Measurements from ENCODE around the gene JARID2.

JARID2 gene

DNA sequence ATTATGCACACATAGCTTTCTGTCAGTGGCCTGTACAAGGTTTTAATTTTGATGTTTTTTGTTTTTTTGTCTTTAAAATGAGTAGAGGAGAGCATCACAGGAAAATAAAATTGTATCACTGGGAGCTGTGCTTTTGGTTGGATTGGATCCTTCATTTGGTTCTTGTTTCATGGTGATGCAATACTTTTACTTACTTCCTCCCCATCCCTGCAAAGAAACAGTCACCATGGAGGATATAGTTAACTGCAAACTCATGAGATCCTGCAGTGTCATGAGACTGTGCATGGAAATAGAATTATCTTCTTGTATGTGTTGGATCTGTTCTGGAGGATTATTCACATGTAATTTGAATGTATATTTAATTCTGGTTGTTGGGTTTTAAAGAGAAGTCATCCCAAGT lies 122.3 kb downstream of the JARID2 start:
- no peak overlapping the region for H3K27ac Mint-ChIP-seq (ENCODE audit: low read depth)
- ATAC-seq (replicated peaks; ENCODE audit: extremely low read depth, poor library complexity, severe bottlenecking) (no peak), DNase-seq (ENCODE audit: low spot score in 2 of 2) (no peak)
- peaks cover 44% of the 10 kb centered on the region for H3K4me1 Mint-ChIP-seq
- no peak overlapping the region for H3K4me3 Mint-ChIP-seq
- H3K9me3 Mint-ChIP-seq = no peaks in the 10 kb centered on the region
- H3K27me3 Mint-ChIP-seq = no peaks in the 10 kb centered on the region
- peaks cover 3% of the 10 kb centered on the region for H3K36me3 Mint-ChIP-seq (ENCODE audit: insufficient read depth)

DNA sequence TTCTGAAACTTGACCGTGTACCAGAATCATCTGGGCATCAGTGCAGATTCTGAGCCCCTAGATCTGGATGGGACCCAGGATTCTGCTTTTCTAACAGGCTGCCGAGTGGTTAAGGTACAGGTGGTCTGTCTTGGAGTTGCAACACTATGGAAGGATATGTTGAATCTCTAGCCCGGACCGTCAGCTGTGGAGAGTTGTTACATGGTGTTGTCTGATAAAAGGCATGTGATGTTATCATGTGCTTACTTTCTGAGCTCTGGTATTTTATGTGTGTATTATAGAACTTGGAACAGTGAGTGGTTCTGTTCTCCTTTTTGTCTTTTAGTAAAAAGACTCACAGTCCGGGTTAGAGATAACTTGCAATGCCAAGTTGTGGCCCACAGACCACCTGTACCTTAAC lies 123.0 kb downstream of the JARID2 start:
- peaks cover 44% of the 10 kb centered on the region for H3K4me1 Mint-ChIP-seq
- no peak overlapping the region for H3K27ac Mint-ChIP-seq (ENCODE audit: low read depth)
- no peaks in the 10 kb centered on the region for H3K27me3 Mint-ChIP-seq
- H3K9me3 Mint-ChIP-seq = no peaks in the 10 kb centered on the region
- ATAC-seq (replicated peaks; ENCODE audit: extremely low read depth, poor library complexity, severe bottlenecking) (no peak), DNase-seq (ENCODE audit: low spot score in 2 of 2) (no peak)
- no peak overlapping the region for H3K4me3 Mint-ChIP-seq
- H3K36me3 Mint-ChIP-seq (ENCODE audit: insufficient read depth) = peaks cover 3% of the 10 kb centered on the region

DNA sequence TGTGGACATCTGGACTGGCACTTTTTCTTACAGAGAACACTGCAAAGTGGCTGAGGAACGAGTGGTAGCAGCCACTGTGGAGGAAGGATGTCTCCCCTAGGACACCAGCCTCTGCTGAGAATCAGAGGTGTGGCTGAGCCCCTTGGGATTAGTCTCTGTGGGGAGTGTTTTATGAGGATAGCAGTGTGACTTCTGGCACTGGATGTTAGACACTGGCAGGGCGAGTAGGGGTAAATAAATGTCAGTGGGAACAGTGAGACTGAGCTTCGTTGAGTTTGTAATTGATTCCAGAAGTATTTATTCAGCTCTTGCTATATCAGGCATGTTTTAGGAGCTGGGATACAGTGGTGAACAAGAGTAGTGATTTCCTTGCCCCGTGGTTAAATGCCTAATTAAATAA lies 124.0 kb downstream of the JARID2 start:
- Mint-ChIP-seq H3K9me3 (no peaks in the 10 kb centered on the region), H3K4me1 (peaks cover 44% of the 10 kb centered on the region), H3K4me3 (no peak overlapping the region), H3K27me3 (no peaks in the 10 kb centered on the region), H3K36me3 (ENCODE audit: insufficient read depth) (peaks cover 3% of the 10 kb centered on the region), H3K27ac (ENCODE audit: low read depth) (no peak overlapping the region)
- no peak for ATAC-seq (replicated peaks; ENCODE audit: extremely low read depth, poor library complexity, severe bottlenecking)
- DNase-seq (ENCODE audit: low spot score in 2 of 2) = no peak

DNA sequence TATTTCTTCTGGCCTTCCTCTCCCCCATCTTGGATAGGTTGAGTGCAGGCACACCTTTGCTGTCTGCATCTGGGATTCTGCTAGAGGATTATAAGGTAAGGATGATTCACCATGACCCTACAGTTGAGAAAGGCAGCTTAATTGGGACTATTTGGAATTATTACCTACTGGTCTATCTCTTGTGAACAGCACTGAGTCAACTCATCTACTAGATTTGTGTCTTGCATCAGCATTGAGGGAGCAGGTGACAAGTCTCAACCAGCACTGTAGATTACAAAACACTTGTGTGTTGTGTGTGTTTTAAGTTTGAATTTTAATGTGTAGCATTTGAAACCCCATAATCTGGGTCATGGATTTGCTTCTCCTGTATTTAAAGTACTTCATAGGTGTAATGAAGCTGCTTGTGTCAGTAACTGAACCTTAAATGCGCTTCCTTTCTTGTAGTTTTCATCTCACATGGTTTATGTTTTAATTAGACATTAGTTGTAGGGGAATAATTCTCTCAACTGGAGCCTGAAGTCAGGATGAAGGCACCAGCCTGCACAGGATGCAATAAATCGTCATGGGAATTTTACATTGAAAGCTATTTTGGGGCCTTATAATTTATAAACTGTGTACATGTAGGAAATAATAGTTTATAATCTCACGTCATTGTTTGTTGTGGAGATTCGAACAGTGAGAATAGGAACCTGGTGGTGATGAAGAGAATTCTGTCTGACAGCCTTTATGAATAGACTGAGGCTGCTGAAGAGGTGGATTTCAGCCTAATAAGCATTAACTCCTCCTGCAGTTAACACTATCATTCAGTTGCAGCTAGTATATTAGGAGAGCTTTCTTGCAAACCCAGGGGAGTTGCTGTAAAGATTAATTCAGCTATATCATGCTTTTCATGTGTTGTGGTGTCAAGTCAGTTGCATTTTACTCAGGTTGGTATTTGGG lies 125.1 kb downstream of the JARID2 start:
- ATAC-seq (replicated peaks; ENCODE audit: extremely low read depth, poor library complexity, severe bottlenecking) (no peak), DNase-seq (ENCODE audit: low spot score in 2 of 2) (no peak)
- no peak overlapping the region for H3K4me3 Mint-ChIP-seq
- peaks cover 48% of the 10 kb centered on the region for H3K4me1 Mint-ChIP-seq
- no peaks in the 10 kb centered on the region for H3K27me3 Mint-ChIP-seq
- H3K9me3 Mint-ChIP-seq = no peaks in the 10 kb centered on the region
- H3K36me3 Mint-ChIP-seq (ENCODE audit: insufficient read depth) = peaks cover 6% of the 10 kb centered on the region
- H3K27ac Mint-ChIP-seq (ENCODE audit: low read depth) = no peak overlapping the region

DNA sequence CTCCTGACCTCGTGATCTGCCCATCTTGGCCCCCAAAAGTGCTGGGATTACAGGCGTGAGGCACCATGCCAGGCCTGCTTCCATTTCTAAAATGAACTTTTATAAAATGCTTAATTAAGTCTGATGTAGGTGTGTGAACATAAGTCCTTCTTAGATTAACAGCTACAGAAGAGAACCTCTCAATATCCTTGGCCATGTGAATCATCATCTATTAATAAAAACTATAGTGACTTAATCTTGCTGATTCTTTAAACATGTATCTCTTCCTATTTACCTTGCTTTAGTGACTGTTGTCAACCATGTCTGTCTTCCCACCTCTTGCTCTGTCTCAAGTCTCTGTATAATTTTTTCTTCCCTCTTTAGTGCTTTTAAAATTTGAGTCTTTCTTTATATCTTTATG lies 127.1 kb downstream of the JARID2 start:
- no peaks in the 10 kb centered on the region for H3K9me3 Mint-ChIP-seq
- no peak overlapping the region for H3K27ac Mint-ChIP-seq (ENCODE audit: low read depth)
- no peaks in the 10 kb centered on the region for H3K27me3 Mint-ChIP-seq
- H3K36me3 Mint-ChIP-seq (ENCODE audit: insufficient read depth) = peaks cover 6% of the 10 kb centered on the region
- no peak overlapping the region for H3K4me3 Mint-ChIP-seq
- no peak for DNase-seq (ENCODE audit: low spot score in 2 of 2)
- peaks cover 46% of the 10 kb centered on the region for H3K4me1 Mint-ChIP-seq
- ATAC-seq (replicated peaks; ENCODE audit: extremely low read depth, poor library complexity, severe bottlenecking) = no peak

DNA sequence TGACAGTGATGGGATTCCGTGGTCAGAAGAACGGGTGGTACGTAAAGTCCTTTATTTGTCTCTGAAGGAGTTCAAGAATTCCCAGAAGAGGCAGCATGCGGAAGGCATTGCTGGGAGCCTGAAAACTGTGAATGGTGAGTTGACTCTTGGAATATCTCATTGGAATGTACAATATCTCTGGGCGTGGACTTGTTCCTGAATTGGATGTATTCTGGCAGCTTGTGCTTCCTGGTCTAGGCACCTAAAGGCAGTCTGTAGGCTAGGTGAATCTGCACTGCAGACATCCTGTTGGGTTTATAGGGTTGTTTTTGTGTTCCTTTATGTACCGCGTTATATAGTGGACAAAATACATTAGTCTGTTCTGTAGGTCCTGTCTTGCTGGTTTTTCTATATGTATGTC lies 128.2 kb downstream of the JARID2 start:
- H3K9me3 Mint-ChIP-seq = no peaks in the 10 kb centered on the region
- peaks cover 6% of the 10 kb centered on the region for H3K36me3 Mint-ChIP-seq (ENCODE audit: insufficient read depth)
- DNase-seq (ENCODE audit: low spot score in 2 of 2) (no peak), ATAC-seq (replicated peaks; ENCODE audit: extremely low read depth, poor library complexity, severe bottlenecking) (no peak)
- no peaks in the 10 kb centered on the region for H3K27me3 Mint-ChIP-seq
- H3K4me1 Mint-ChIP-seq = peaks cover 40% of the 10 kb centered on the region
- no peak overlapping the region for H3K4me3 Mint-ChIP-seq
- no peak overlapping the region for H3K27ac Mint-ChIP-seq (ENCODE audit: low read depth)

DNA sequence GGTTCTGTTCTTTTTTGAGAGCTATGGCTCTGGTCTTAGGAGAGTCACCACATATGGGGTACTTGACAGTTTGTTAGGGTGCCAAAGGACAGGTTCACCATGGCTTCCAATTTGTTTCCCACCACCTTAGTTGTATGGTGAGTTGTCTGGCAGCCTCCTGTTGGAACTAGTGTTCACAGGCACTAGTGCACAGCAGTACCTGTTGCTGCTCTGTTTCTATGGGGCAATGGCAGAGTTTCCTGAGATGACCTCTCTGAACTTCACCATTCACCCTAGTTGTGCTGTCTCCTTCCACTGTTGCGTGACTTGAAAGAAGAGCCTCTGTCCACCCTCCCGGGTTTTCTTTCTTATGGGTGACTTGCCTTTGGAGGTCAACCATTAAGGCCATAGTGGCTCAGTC lies 129.1 kb downstream of the JARID2 start:
- DNase-seq (ENCODE audit: low spot score in 2 of 2) (no peak), ATAC-seq (replicated peaks; ENCODE audit: extremely low read depth, poor library complexity, severe bottlenecking) (no peak)
- no peaks in the 10 kb centered on the region for H3K27me3 Mint-ChIP-seq
- H3K4me3 Mint-ChIP-seq = no peak overlapping the region
- H3K36me3 Mint-ChIP-seq (ENCODE audit: insufficient read depth) = peaks cover 3% of the 10 kb centered on the region
- H3K9me3 Mint-ChIP-seq = no peaks in the 10 kb centered on the region
- no peak overlapping the region for H3K27ac Mint-ChIP-seq (ENCODE audit: low read depth)
- H3K4me1 Mint-ChIP-seq = peaks cover 40% of the 10 kb centered on the region

DNA sequence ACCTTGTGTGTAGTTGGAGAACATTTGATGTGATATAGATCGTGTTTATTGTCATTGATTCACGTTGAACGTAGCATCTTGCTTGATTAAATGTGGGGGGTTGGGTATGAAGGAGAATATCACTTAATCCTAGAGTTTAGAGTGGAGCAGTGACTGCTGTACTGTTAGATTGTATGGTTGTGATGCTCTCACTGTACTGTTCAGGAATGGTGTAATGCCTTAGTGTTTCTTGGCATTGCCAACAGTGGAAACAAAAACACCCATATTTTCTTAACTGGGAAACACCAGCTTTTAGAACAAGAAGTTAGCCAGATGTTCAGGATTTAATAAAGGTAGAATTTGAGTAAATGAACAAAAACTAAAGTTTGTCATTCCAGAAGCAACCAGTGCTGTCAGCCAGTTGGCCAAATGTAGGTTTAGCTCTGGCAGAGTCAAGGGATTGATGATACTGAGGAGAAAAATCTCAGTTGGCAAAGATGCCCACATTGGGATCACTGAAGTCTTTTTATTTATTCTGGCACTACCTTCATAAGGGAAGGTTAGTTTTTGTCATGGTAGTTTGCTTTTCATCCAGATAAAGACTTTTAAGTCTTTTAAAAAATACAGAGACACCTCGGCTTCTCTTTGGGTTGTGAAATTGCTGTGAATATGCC lies 129.9 kb downstream of the JARID2 start:
- Mint-ChIP-seq H3K4me3 (no peak overlapping the region), H3K9me3 (no peaks in the 10 kb centered on the region), H3K27me3 (no peaks in the 10 kb centered on the region), H3K36me3 (ENCODE audit: insufficient read depth) (peaks cover 3% of the 10 kb centered on the region), H3K27ac (ENCODE audit: low read depth) (no peak overlapping the region), H3K4me1 (peaks cover 41% of the 10 kb centered on the region)
- no peak for DNase-seq (ENCODE audit: low spot score in 2 of 2)
- no peak for ATAC-seq (replicated peaks; ENCODE audit: extremely low read depth, poor library complexity, severe bottlenecking)

DNA sequence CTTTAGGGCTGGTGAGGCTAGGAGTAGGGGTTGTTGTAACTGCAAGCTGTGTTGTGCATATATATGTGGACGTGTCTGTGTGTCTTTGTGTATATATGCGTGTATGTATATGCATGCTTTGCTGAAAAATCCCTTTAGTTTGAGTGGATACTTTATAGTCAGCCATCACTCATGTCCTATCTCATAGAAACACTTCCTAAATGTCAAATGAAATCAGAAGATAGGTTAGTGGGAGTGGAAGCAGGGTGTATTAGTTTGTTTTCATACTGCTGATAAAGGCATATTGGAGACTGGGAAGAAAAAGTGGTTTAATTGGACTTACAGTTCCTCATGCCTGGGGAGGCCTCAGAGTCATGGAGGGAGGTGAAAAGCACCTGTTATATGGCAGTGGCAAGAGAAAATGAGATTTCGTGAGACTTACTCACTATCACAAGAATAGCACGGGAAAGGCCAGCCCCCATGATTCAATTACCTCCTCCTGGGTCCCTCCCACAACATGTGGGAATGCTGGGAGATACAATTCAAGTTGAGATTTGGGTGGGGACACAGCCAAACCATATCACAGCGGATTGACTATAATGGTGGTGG lies 131.1 kb downstream of the JARID2 start:
- no peak overlapping the region for H3K4me3 Mint-ChIP-seq
- no peak for DNase-seq (ENCODE audit: low spot score in 2 of 2)
- no peak for ATAC-seq (replicated peaks; ENCODE audit: extremely low read depth, poor library complexity, severe bottlenecking)
- no peak overlapping the region for H3K27ac Mint-ChIP-seq (ENCODE audit: low read depth)
- H3K9me3 Mint-ChIP-seq = no peaks in the 10 kb centered on the region
- H3K4me1 Mint-ChIP-seq = peaks cover 38% of the 10 kb centered on the region
- H3K36me3 Mint-ChIP-seq (ENCODE audit: insufficient read depth) = peaks cover 3% of the 10 kb centered on the region
- H3K27me3 Mint-ChIP-seq = no peaks in the 10 kb centered on the region

DNA sequence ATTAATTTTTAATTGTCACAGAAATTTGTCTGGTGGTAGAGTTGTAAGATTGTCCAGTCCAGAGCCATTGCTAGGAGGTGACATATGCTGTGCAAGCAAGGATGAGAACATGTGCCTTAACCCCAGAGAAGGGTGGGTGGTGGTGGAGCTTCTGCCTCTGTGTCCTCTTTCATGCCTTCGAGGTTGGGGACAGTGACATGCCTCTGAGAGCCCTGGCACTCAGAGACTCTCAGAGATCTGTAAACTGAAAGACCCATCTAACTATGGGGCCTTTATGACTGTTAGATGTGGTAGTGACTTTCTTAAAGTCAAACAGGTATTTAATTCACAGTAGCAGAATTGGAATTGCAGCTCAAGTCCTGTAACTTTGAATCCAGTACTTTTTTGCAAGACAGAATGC lies 132.4 kb downstream of the JARID2 start:
- Mint-ChIP-seq H3K4me3 (no peak overlapping the region), H3K27me3 (no peaks in the 10 kb centered on the region), H3K4me1 (peaks cover 50% of the 10 kb centered on the region), H3K27ac (ENCODE audit: low read depth) (peak overlapping the region; percentile 46), H3K36me3 (ENCODE audit: insufficient read depth) (peaks cover 3% of the 10 kb centered on the region), H3K9me3 (no peaks in the 10 kb centered on the region)
- DNase-seq (ENCODE audit: low spot score in 2 of 2) = no peak
- no peak for ATAC-seq (replicated peaks; ENCODE audit: extremely low read depth, poor library complexity, severe bottlenecking)

DNA sequence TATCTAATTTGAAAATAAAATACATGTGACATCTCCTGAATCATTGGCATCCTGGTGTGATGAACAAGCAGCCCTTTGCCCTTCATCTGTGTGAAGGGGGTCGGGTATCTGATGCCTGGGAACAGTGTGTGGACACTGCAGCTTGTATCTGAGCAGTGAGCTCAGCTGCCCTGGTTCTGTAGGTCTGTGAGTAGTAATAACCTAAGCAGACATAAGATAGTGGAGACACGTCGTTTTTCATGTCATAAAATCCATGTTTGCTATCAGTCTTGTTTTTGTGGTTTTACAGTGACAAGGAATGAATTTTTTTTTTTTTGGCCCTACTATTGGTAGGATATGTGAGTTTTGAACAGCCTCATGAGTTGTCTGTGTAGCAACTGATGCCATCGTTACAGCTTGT lies 133.0 kb downstream of the JARID2 start:
- no peak for ATAC-seq (replicated peaks; ENCODE audit: extremely low read depth, poor library complexity, severe bottlenecking)
- Mint-ChIP-seq H3K4me1 (peaks cover 53% of the 10 kb centered on the region), H3K4me3 (no peak overlapping the region), H3K36me3 (ENCODE audit: insufficient read depth) (peaks cover 3% of the 10 kb centered on the region), H3K27ac (ENCODE audit: low read depth) (no peak overlapping the region), H3K27me3 (no peaks in the 10 kb centered on the region), H3K9me3 (no peaks in the 10 kb centered on the region)
- DNase-seq (ENCODE audit: low spot score in 2 of 2) = no peak

DNA sequence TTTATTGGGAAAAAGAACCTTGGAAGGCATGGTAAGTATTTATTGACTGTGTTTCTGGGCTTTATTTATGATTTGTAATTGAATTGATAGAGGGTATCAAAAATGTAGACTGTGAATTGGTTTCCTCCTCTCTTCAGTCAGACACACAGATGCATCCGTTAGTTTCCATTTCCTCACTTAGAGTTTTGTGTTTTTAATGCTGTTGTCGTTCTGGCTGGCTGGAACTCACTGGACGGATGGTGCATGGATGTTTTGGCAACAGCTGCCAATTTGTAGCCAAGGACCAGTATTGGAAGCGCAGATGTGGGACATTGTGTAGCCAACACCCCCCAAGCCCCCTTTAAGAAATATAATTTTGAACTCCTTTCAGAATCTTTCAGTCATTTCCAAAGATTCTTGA lies 134.5 kb downstream of the JARID2 start:
- H3K27me3 Mint-ChIP-seq = no peaks in the 10 kb centered on the region
- no peak overlapping the region for H3K4me3 Mint-ChIP-seq
- H3K36me3 Mint-ChIP-seq (ENCODE audit: insufficient read depth) = peaks cover 1% of the 10 kb centered on the region
- H3K4me1 Mint-ChIP-seq = peaks cover 65% of the 10 kb centered on the region
- no peak for DNase-seq (ENCODE audit: low spot score in 2 of 2)
- no peak overlapping the region for H3K27ac Mint-ChIP-seq (ENCODE audit: low read depth)
- no peak for ATAC-seq (replicated peaks; ENCODE audit: extremely low read depth, poor library complexity, severe bottlenecking)
- no peaks in the 10 kb centered on the region for H3K9me3 Mint-ChIP-seq

DNA sequence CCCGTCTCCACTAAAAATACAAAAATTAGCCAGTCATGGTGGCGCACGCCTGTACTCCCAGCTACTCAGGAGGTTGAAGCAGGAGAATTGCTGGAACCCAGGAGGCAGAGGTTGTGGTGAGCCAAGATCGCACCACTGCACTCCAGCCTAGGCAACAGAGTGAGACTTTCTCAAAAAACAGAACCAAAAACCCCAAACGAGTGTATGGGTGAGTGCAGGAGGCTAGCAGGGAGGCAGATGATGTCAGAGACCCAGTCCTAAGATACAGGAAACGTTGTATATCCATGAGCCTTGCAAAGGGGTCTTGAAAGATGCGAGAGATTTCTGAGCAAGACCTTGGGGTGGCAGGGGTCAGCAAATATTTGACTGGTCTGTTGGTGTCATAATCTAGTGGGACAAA lies 136.2 kb downstream of the JARID2 start:
- H3K27ac Mint-ChIP-seq (ENCODE audit: low read depth) = no peak overlapping the region
- H3K9me3 Mint-ChIP-seq = no peaks in the 10 kb centered on the region
- ATAC-seq (replicated peaks; ENCODE audit: extremely low read depth, poor library complexity, severe bottlenecking) (no peak), DNase-seq (ENCODE audit: low spot score in 2 of 2) (no peak)
- H3K4me3 Mint-ChIP-seq = no peak overlapping the region
- H3K4me1 Mint-ChIP-seq = peaks cover 70% of the 10 kb centered on the region
- H3K27me3 Mint-ChIP-seq = no peaks in the 10 kb centered on the region
- no peaks in the 10 kb centered on the region for H3K36me3 Mint-ChIP-seq (ENCODE audit: insufficient read depth)
